Kidney (tissue), 14 donors: ENCODE measurements around the gene KYNU. TPM values are rescaled to one million over a fixed set of nuclear protein-coding genes. Genes with fewer than 3 reads are reported as not detected.

ENCODE experiments used
- DNase-seq, 5 donors: peaks; one replicate each; pipeline ENCODE4 v3.0.0-alpha.2; 2013 to 2020
- FAIRE-seq: peaks from 2 replicates; lab custom pipeline; 2012; peaks lifted over from hg19 to GRCh38; lab: Jason Lieb, UNC
- H3K27ac ChIP-seq, 2 donors: one replicate each; pipeline ENCODE4 v1.7.0; 2013; ENCODE audit warnings: low read depth in 2 of 2, low read length in 2 of 2, inconsistent platforms in 1 of 2
- H3K27me3 ChIP-seq: one replicate; pipeline ENCODE4 v1.7.1; 2013; ENCODE audit warnings: low read length, inconsistent platforms; ENCODE audit not compliant: control insufficient read depth, insufficient read depth
- H3K36me3 ChIP-seq, 3 donors: one replicate each; pipeline versions ENCODE4 v1.7.0 to v1.7.1; 2013; ENCODE audit warnings: low read length in 3 of 3, control low read depth in 1 of 3, inconsistent platforms in 1 of 3; ENCODE audit not compliant: insufficient read depth in 3 of 3, control insufficient read depth in 2 of 3
- H3K4me1 ChIP-seq, 3 donors: one replicate each; pipeline versions ENCODE4 v1.7.0 to v1.7.1; 2013; ENCODE audit warnings: low read length in 3 of 3, inconsistent platforms in 1 of 3, low read depth in 1 of 3; ENCODE audit not compliant: control insufficient read depth in 2 of 3, insufficient read depth in 2 of 3
- H3K4me3 ChIP-seq, 3 donors: one replicate each; pipeline versions ENCODE4 v1.7.0 to v1.8.1; 2013; ENCODE audit warnings: low read length in 3 of 3, control low read depth in 1 of 3, inconsistent platforms in 1 of 3
- H3K9ac ChIP-seq, 3 donors: one replicate each; pipeline versions ENCODE4 v1.7.0 to v1.7.1; 2013; ENCODE audit warnings: low read length in 3 of 3, control low read depth in 1 of 3, inconsistent platforms in 1 of 3
- H3K9me3 ChIP-seq, 3 donors: one replicate each; pipeline versions ENCODE4 v1.7.0 to v1.7.1; 2013; ENCODE audit warnings: low read length in 3 of 3, control low read depth in 1 of 3, inconsistent platforms in 1 of 3; ENCODE audit not compliant: control insufficient read depth in 2 of 3, insufficient read depth in 1 of 3
- CTCF ChIP-seq: IDR thresholded peaks from 3 replicates; pipeline ENCODE4 v1.5.1; 2012; ENCODE audit warnings: mild to moderate bottlenecking, moderate library complexity, borderline replicate concordance; ENCODE audit not compliant: insufficient read depth; ENCODE audit errors: extremely low read depth
- intact Hi-C: fragments of 100-400 bp; cut with DNase I; formaldehyde crosslinking; loops from one replicate; pipeline ENCODE4 v1.11.1; 2022
- polyA plus RNA-seq: library from polyadenylated mRNA; stranded (reverse); fragments of 350-450 nt; fragmentation: Illumina TruSeq; extraction: RNeasy Lipid Tissue Mini Kit (QIAGEN cat#74804); gene quantifications from one replicate; pipeline ENCODE4 v1.2.3, GENCODE V29; 2014; ENCODE audit warnings: low read depth, low replicate concordance; ENCODE audit not compliant: insufficient read depth
- total RNA-seq: library from RNA; stranded (reverse); fragmentation: NEBNext Ultra II Directional; extraction: Animal tissue kit (Norgen Biotek cat#: 25700); gene quantifications from one replicate; pipeline ENCODE4 v1.2.1, GENCODE V29; 2021
- donor health status: control.
- donor health status: control.
- donor health status: control.
- donor health status: control.
- donor health status: control.
- donor health status: DM: yes; HTN: yes; CAD: no.
- donor health status: Normal renal cell carcinoma (clear cell type).

KYNU gene
- total and polyA plus RNA-seq, 2 donors from 2014 or later = 6.4 to 14.5 TPM

- DNase-seq (no peak), FAIRE-seq (no peak)
- intact Hi-C loops = no loop called here
- H3K4me1 ChIP-seq = no peaks in the 10 kb centered on the region
- no peaks in the 10 kb centered on the region for H3K27me3 ChIP-seq
- no peaks in the 10 kb centered on the region for H3K36me3 ChIP-seq
- H3K27ac ChIP-seq = no peak overlapping the region
- no peak overlapping the region for H3K9ac ChIP-seq
- H3K9me3 ChIP-seq = peaks cover 0 to 7% (median 0%) of the 10 kb centered on the region in 3 donors
- TF ChIP-seq CTCF = no peak
- H3K4me3 ChIP-seq = no peak overlapping the region
Observed at GRCh38 chr2:142951190-142952007, 73.9 kb downstream of the KYNU start.

- Histone ChIP-seq H3K36me3 (no peaks in the 10 kb centered on the region), H3K27me3 (no peaks in the 10 kb centered on the region), H3K4me3 (no peak overlapping the region), H3K4me1 (no peaks in the 10 kb centered on the region), H3K27ac (no peak overlapping the region), H3K9ac (no peak overlapping the region), H3K9me3 (peaks cover 0 to 7% (median 0%) of the 10 kb centered on the region in 3 donors)
- intact Hi-C loops = no loop called here
- FAIRE-seq (no peak), DNase-seq (no peak)
- TF ChIP-seq CTCF = no peak
Observed at GRCh38 chr2:142952018-142952417, 74.6 kb downstream of the KYNU start.

GRCh38 chr2:142952793-142953494 is 75.5 kb downstream of the KYNU start:
- no peak for FAIRE-seq
- DNase-seq = no peak
- Histone ChIP-seq H3K9me3 (peaks cover 0 to 7% (median 0%) of the 10 kb centered on the region in 3 donors), H3K36me3 (no peaks in the 10 kb centered on the region), H3K4me3 (no peak overlapping the region), H3K27me3 (no peaks in the 10 kb centered on the region), H3K27ac (no peak overlapping the region), H3K4me1 (no peaks in the 10 kb centered on the region), H3K9ac (no peak overlapping the region)
- TF ChIP-seq CTCF = no peak
- intact Hi-C loops = no loop called here
